Astrocyte (in vitro differentiated cells and primary cell): ENCODE data around the gene AKAP13. TPM values are rescaled to one million over a fixed set of nuclear protein-coding genes. Genes with fewer than 3 reads are reported as not detected.

Source experiments
- DNase-seq: peaks from one replicate; pipeline ENCODE4 v3.0.0-alpha.2; 2010; ENCODE audit warnings: low read depth
- FAIRE-seq: peaks from 2 replicates; lab custom pipeline; 2011; peaks lifted over from hg19 to GRCh38; lab: Jason Lieb, UNC
- H2AFZ ChIP-seq: 2 replicates; pipeline ENCODE4 v1.6.0; 2012; ENCODE audit warnings: low read depth, low read length, inconsistent platforms
- H3K27ac ChIP-seq: 2 replicates; pipeline ENCODE4 v1.5.1; 2011; ENCODE audit warnings: low read depth, low read length, inconsistent platforms
- H3K27me3 ChIP-seq: 2 replicates; pipeline ENCODE4 v1.6.0; 2011; ENCODE audit warnings: low read length, inconsistent platforms; ENCODE audit not compliant: insufficient read depth
- H3K36me3 ChIP-seq: 2 replicates; pipeline ENCODE4 v1.5.1; 2011; ENCODE audit warnings: low read length, inconsistent platforms; ENCODE audit not compliant: insufficient read depth
- H3K4me1 ChIP-seq: 2 replicates; pipeline ENCODE4 v1.5.1; 2011; ENCODE audit warnings: low read length, inconsistent platforms; ENCODE audit not compliant: insufficient read depth
- H3K4me2 ChIP-seq: 2 replicates; pipeline ENCODE4 v1.6.0; 2012; ENCODE audit warnings: low read length, inconsistent platforms
- H3K4me3 ChIP-seq: 2 replicates; pipeline ENCODE4 v1.5.1; 2011; ENCODE audit warnings: low read depth, mild to moderate bottlenecking, low read length, inconsistent platforms; ENCODE audit not compliant: insufficient read depth
- H3K79me2 ChIP-seq: 2 replicates; pipeline ENCODE4 v1.6.0; 2012; ENCODE audit warnings: mild to moderate bottlenecking, low read length, inconsistent platforms; ENCODE audit not compliant: insufficient read depth
- H3K9ac ChIP-seq: 2 replicates; pipeline ENCODE4 v1.6.0; 2012; ENCODE audit warnings: mild to moderate bottlenecking, low read length, inconsistent platforms
- H3K9me3 ChIP-seq: 2 replicates; pipeline ENCODE4 v1.5.1; 2012; ENCODE audit warnings: low read depth, mild to moderate bottlenecking, low read length, inconsistent platforms; ENCODE audit not compliant: insufficient read depth
- H4K20me1 ChIP-seq: 2 replicates; pipeline ENCODE4 v1.6.0; 2012; ENCODE audit warnings: low read length, inconsistent platforms; ENCODE audit not compliant: insufficient read depth
- H3K27ac Mint-ChIP-seq: one replicate; pipeline ENCODE4 v1.8.0; 2021; ENCODE audit warnings: mild to moderate bottlenecking, mixed read lengths; ENCODE audit not compliant: unreplicated experiment
- H3K27me3 Mint-ChIP-seq: one replicate; pipeline ENCODE4 v1.8.0; 2021; ENCODE audit warnings: low read depth, mixed read lengths; ENCODE audit not compliant: unreplicated experiment
- H3K36me3 Mint-ChIP-seq: one replicate; pipeline ENCODE4 v1.8.0; 2021; ENCODE audit warnings: low read depth, mixed read lengths; ENCODE audit not compliant: unreplicated experiment
- H3K4me1 Mint-ChIP-seq: one replicate; pipeline ENCODE4 v1.8.0; 2021; ENCODE audit warnings: low read depth, mixed read lengths; ENCODE audit not compliant: unreplicated experiment
- H3K4me3 Mint-ChIP-seq: one replicate; pipeline ENCODE4 v1.8.0; 2021; ENCODE audit warnings: mild to moderate bottlenecking, moderate library complexity, mixed read lengths; ENCODE audit not compliant: unreplicated experiment
- H3K9me3 Mint-ChIP-seq: one replicate; pipeline ENCODE4 v1.8.0; 2021; ENCODE audit warnings: mild to moderate bottlenecking, mixed read lengths; ENCODE audit not compliant: unreplicated experiment
- EZH2 ChIP-seq: IDR thresholded peaks from 2 replicates; pipeline ENCODE4 v1.6.1; 2012; ENCODE audit warnings: mild to moderate bottlenecking, low read length, inconsistent platforms; ENCODE audit not compliant: insufficient read depth
- total RNA-seq: library from RNA; stranded (reverse); gene quantifications from 2 replicates; pipeline ENCODE4 v1.2.1, GENCODE V29; 2021
- TF ChIP-seq, protein P1 (sequence below): IDR thresholded peaks from 2 replicates; pipeline ENCODE4 v1.5.1; 2011; ENCODE audit warnings: low read depth, mild to moderate bottlenecking, inconsistent platforms, low read length, moderate library complexity; ENCODE audit not compliant: insufficient read depth

Gene AKAP13
- total RNA-seq, 1 donor from 2014 or later: 98.2 TPM

DNA sequence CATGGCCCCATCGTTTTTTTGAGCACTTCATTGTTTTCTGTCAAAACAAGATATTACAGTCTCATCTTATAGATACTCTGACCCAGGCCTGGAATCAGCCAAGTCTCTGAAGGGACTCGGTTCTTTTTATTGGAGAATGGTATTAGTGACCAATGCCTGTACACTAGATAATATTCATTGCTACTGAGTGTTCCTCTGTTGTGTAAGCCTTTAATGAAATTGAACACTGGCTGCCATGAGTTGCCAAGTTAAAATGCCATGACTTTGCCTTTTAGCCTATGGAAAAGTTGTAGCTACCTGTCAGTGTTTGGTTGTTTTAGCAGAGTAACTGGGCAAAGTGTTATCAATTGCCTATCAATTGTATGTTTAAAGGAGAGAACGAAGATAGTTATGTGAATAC is 134.0 kb downstream of the AKAP13 start:
- Histone ChIP-seq H3K36me3 (no peaks in the 10 kb centered on the region), H2AFZ (no peak overlapping the region), H3K4me3 (no peak overlapping the region), H4K20me1 (peaks cover 76% of the 10 kb centered on the region), H3K79me2 (peaks cover 74% of the 10 kb centered on the region), H3K9me3 (no peaks in the 10 kb centered on the region), H3K4me2 (no peak overlapping the region), H3K4me1 (no peaks in the 10 kb centered on the region), H3K27ac (no peak overlapping the region), H3K9ac (no peak overlapping the region), H3K27me3 (no peaks in the 10 kb centered on the region)
- no peak for DNase-seq
- no peaks in the 10 kb centered on the region for H3K27me3 Mint-ChIP-seq
- H3K36me3 Mint-ChIP-seq: no peaks in the 10 kb centered on the region
- peaks cover 25% of the 10 kb centered on the region for H3K4me1 Mint-ChIP-seq
- FAIRE-seq: no peak
- H3K27ac Mint-ChIP-seq: no peak overlapping the region
- no peak for TF ChIP-seq EZH2
- TF ChIP-seq, protein P1, sequence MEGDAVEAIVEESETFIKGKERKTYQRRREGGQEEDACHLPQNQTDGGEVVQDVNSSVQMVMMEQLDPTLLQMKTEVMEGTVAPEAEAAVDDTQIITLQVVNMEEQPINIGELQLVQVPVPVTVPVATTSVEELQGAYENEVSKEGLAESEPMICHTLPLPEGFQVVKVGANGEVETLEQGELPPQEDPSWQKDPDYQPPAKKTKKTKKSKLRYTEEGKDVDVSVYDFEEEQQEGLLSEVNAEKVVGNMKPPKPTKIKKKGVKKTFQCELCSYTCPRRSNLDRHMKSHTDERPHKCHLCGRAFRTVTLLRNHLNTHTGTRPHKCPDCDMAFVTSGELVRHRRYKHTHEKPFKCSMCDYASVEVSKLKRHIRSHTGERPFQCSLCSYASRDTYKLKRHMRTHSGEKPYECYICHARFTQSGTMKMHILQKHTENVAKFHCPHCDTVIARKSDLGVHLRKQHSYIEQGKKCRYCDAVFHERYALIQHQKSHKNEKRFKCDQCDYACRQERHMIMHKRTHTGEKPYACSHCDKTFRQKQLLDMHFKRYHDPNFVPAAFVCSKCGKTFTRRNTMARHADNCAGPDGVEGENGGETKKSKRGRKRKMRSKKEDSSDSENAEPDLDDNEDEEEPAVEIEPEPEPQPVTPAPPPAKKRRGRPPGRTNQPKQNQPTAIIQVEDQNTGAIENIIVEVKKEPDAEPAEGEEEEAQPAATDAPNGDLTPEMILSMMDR: no peak
- no peaks in the 10 kb centered on the region for H3K9me3 Mint-ChIP-seq
- no peak overlapping the region for H3K4me3 Mint-ChIP-seq

GRCh38 chr15:85515212-85515611 is 134.8 kb downstream of the AKAP13 start:
- Mint-ChIP-seq H3K36me3 (no peaks in the 10 kb centered on the region), H3K4me3 (no peak overlapping the region)

DNA sequence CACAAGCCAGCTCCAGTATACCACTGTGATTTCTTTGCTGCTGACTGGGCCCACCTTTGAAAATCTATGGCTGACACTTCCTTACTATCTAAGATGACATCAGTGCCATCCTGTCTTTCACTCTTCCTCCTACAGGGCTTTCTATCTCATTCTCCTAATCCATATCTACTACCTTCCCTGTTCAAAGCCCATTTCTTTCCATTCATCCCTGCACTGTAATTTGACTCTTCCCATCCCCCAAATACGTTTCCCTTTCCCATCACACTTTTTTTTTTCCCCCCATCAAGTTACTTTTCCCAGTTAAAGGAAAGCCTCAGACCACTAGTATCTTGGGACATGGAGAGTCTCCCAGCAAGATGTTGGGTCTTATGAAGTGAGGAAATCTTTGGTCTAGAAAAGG is 136.7 kb downstream of the AKAP13 start:
- no peak overlapping the region for H3K4me3 Mint-ChIP-seq
- no peaks in the 10 kb centered on the region for H3K36me3 Mint-ChIP-seq
- H3K9ac ChIP-seq: no peak overlapping the region
- no peak overlapping the region for H3K27ac ChIP-seq
- FAIRE-seq: no peak
- H3K4me2 ChIP-seq: no peak overlapping the region
- DNase-seq: no peak
- no peak overlapping the region for H3K27ac Mint-ChIP-seq
- H2AFZ ChIP-seq: no peak overlapping the region
- no peaks in the 10 kb centered on the region for H3K27me3 Mint-ChIP-seq
- H3K4me1 ChIP-seq: no peaks in the 10 kb centered on the region
- H3K79me2 ChIP-seq: peaks cover 50% of the 10 kb centered on the region
- H3K27me3 ChIP-seq: no peaks in the 10 kb centered on the region
- no peaks in the 10 kb centered on the region for H3K9me3 Mint-ChIP-seq
- peaks cover 62% of the 10 kb centered on the region for H4K20me1 ChIP-seq
- no peaks in the 10 kb centered on the region for H3K36me3 ChIP-seq
- H3K4me1 Mint-ChIP-seq: peaks cover 28% of the 10 kb centered on the region
- no peak overlapping the region for H3K4me3 ChIP-seq
- TF ChIP-seq, protein P1: no peak
- TF ChIP-seq EZH2: no peak
- no peaks in the 10 kb centered on the region for H3K9me3 ChIP-seq

More at GRCh38 chr15:85515212-85515611, 134.8 kb downstream of the AKAP13 start:
- Histone ChIP-seq H3K27ac (no peak overlapping the region), H3K4me3 (no peak overlapping the region), H3K27me3 (no peaks in the 10 kb centered on the region), H3K36me3 (no peaks in the 10 kb centered on the region), H3K4me2 (peak overlapping the region; percentile 19), H4K20me1 (peaks cover 72% of the 10 kb centered on the region), H2AFZ (no peak overlapping the region), H3K9ac (no peak overlapping the region), H3K79me2 (peaks cover 69% of the 10 kb centered on the region), H3K9me3 (no peaks in the 10 kb centered on the region), H3K4me1 (no peaks in the 10 kb centered on the region)
- DNase-seq: peak; percentile 53
- H3K27me3 Mint-ChIP-seq: no peaks in the 10 kb centered on the region
- H3K9me3 Mint-ChIP-seq: no peaks in the 10 kb centered on the region
- H3K27ac Mint-ChIP-seq: no peak overlapping the region
- no peak for FAIRE-seq
- no peak for TF ChIP-seq EZH2
- TF ChIP-seq, protein P1: no peak
- H3K4me1 Mint-ChIP-seq: peaks cover 28% of the 10 kb centered on the region
